Adrenal gland (tissue), 12 donors: Measurements from ENCODE around the gene ADAMTSL5. TPM values are rescaled to one million over a fixed set of nuclear protein-coding genes. Genes with fewer than 3 reads are reported as not detected.

Experiments
- DNase-seq, 7 donors: peaks; one replicate each; pipeline ENCODE4 v3.0.0-alpha.2; 2019 to 2020
- H3K27ac ChIP-seq, 5 donors: fragments of 200-600 bp; sonication (generic) in 4 of 5; 1 replicate in 3 of 5; 2 replicates in 2 of 5; pipeline versions ENCODE4 v1.5.1 to v1.8.0; 2016 to 2020; ENCODE audit warnings: mild to moderate bottlenecking in 1 of 5
- H3K27me3 ChIP-seq: fragments of 200-600 bp; 2 replicates; pipeline ENCODE4 v1.8.0; 2021
- H3K36me3 ChIP-seq, 2 donors: fragments of 200-600 bp; replicated peaks in 1 of 2; 1 replicate in 1 of 2; 2 replicates in 1 of 2; pipeline versions ENCODE4 v1.5.1 to v1.8.0; 2018 to 2022
- H3K4me1 ChIP-seq, 2 donors: fragments of 200-600 bp; replicated peaks in 1 of 2; 1 replicate in 1 of 2; 2 replicates in 1 of 2; pipeline versions ENCODE4 v1.5.1 to v1.8.0; 2018 to 2021
- H3K4me3 ChIP-seq, 4 donors: fragments of 200-600 bp; sonication (generic) in 3 of 4; one replicate each; pipeline ENCODE4 v1.5.1; 2016 to 2018
- H3K9me3 ChIP-seq, 3 donors: fragments of 200-600 bp; sonication (generic) in 1 of 3; replicated peaks in 1 of 3; 1 replicate in 2 of 3; 2 replicates in 1 of 3; pipeline versions ENCODE4 v1.5.1 to v1.8.0; 2016 to 2021
- POLR2A ChIP-seq, 2 donors: fragments of 450-650 bp; IDR thresholded peaks; one replicate each; pipeline ENCODE4 v1.6.1; 2017; ENCODE audit warnings: antibody characterized with exemption in 2 of 2, mild to moderate bottlenecking in 2 of 2, moderate library complexity in 1 of 2
- WGBS, 4 donors: extraction: QIAGEN DNeasy Blood & Tissue Kit in 2 of 4; methylation state at CpG; one replicate each; pipeline versions ENCODE4 v1.1.5 to v1.1.7; 2013 to 2017; 5-methylcytosine and 5-hydroxymethylcytosine counted together
- intact Hi-C, 2 donors: fragments of 100-400 bp; cut with DNase I; formaldehyde crosslinking; loops; one replicate each; pipeline versions ENCODE4 v1.14.1 to v1.15.0; 2022 to 2023
- polyA plus RNA-seq, 3 donors: library from polyadenylated mRNA; stranded (reverse); fragments of 200-250 nt in 2 of 3; fragments of 350-450 nt in 1 of 3; fragmentation: Illumina TruSeq in 1 of 3; extraction: RNeasy Lipid Tissue Mini Kit (QIAGEN cat#74804) in 1 of 3; gene quantifications; one replicate each; pipeline ENCODE4 v1.2.3, GENCODE V29; 2013 to 2014
- total RNA-seq, 9 donors: library from RNA; depleted of rRNA in 4 of 9; stranded (reverse); fragments of >200 nt in 4 of 9; fragments of 120-200 nt in 1 of 9; fragmentation: NEBNext Ultra II Directional in 1 of 9; extraction: Animal tissue kit (Norgen Biotek cat#: 25700) in 1 of 9; gene quantifications; one replicate each; pipeline versions ENCODE4 v1.1.0 to v1.2.4, GENCODE V29; 2013 to 2023
- TF ChIP-seq, protein P1 (sequence below), 6 experiments: fragments of 450-650 bp in 4 of 6; fragments of 200-600 bp in 2 of 6; sonication (generic) in 1 of 6; IDR thresholded peaks; 1 replicate in 5 of 6; 2 replicates in 1 of 6; pipeline versions ENCODE4 v1.5.1 to v1.8.0; 2016 to 2021; ENCODE audit warnings: antibody characterized with exemption in 6 of 6, mild to moderate bottlenecking in 2 of 6, moderate library complexity in 1 of 6
- donor health status: healthy with polysubstance abuse.
- donor health status: Bipolar disorder and iron deficiency.
- donor health status: DM: yes; HTN: yes; CAD: no.
- donor health status: DM: no; HTN: no; CAD: no.
- donor health status: DM: no; HTN: no; CAD: no.
- donor health status: DM: yes; HTN: yes; CAD: no.

Gene ADAMTSL5
- total and polyA plus RNA-seq, 12 donors, result 0.61 to 8.8 (median 1.8) TPM

DNA sequence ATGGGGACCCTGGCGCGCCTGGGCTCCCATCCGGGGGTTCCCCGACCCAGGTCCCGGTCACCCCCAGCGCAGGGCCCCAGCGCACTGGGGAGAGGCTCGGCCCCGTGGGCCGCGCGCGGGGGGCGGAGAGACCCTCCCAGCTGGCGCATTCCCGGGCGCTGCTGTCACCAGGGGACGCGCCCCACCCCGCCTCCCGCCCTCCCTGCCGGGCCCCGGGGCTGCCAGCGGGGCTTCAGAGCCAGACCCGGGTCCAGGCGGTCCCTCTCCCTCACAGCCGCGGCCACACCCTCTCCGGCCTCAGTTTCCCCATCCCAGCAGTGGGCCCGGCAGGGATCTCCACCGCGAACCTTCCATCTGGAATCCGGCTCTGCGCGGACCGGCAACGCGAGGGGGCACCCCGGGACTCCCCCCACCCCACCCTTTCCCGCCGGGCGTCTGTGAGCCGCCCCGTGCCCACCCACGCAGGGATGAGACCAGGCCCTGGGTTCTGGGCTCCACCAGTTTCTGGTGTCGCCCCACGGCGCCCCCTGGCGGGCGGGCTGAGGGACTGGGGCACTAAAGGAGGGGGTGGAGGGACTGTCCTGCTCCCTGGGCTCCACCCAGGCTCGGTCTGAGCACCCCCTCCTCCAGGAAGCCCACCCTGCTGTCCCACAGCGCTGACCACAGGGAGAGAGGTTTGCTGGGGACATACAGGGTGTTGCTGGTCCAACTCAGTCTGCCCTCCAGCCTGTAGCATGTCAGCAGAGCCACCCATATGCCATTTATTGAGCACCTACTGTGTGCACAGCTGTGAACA lies 878 bp upstream of the ADAMTSL5 start:
- Histone ChIP-seq H3K27me3 (peaks cover 22% of the 10 kb centered on the region), H3K36me3 (no peaks in the 10 kb centered on the region), H3K4me3 (peak overlapping the region in 1 of 4 donors; percentile 57), H3K4me1 (peaks cover 4 to 7% of the 10 kb centered on the region in 2 donors), H3K9me3 (no peaks in the 10 kb centered on the region), H3K27ac (peak overlapping the region in 1 of 5 donors; percentile 30)
- TF ChIP-seq, protein P1, sequence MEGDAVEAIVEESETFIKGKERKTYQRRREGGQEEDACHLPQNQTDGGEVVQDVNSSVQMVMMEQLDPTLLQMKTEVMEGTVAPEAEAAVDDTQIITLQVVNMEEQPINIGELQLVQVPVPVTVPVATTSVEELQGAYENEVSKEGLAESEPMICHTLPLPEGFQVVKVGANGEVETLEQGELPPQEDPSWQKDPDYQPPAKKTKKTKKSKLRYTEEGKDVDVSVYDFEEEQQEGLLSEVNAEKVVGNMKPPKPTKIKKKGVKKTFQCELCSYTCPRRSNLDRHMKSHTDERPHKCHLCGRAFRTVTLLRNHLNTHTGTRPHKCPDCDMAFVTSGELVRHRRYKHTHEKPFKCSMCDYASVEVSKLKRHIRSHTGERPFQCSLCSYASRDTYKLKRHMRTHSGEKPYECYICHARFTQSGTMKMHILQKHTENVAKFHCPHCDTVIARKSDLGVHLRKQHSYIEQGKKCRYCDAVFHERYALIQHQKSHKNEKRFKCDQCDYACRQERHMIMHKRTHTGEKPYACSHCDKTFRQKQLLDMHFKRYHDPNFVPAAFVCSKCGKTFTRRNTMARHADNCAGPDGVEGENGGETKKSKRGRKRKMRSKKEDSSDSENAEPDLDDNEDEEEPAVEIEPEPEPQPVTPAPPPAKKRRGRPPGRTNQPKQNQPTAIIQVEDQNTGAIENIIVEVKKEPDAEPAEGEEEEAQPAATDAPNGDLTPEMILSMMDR (IDR thresholded peaks at IDR 0.05), result peak; percentile 27 to 55 (median 46)
- TF ChIP-seq POLR2A (IDR thresholded peaks at IDR 0.05), result no peak
- peak in 2 of 7 donors; percentile 35 to 36 for DNase-seq
- WGBS, 4 donors, result 2 to 10% (median 7%) methylated on average over 4 to 52 of the region's 52 CpGs
- intact Hi-C loops, result loop anchor here in 1 of 2 donors (10.0 kb wide), 1 partner anchor 229 kb away; the partner anchor contains the start of gene EFNA2

DNA sequence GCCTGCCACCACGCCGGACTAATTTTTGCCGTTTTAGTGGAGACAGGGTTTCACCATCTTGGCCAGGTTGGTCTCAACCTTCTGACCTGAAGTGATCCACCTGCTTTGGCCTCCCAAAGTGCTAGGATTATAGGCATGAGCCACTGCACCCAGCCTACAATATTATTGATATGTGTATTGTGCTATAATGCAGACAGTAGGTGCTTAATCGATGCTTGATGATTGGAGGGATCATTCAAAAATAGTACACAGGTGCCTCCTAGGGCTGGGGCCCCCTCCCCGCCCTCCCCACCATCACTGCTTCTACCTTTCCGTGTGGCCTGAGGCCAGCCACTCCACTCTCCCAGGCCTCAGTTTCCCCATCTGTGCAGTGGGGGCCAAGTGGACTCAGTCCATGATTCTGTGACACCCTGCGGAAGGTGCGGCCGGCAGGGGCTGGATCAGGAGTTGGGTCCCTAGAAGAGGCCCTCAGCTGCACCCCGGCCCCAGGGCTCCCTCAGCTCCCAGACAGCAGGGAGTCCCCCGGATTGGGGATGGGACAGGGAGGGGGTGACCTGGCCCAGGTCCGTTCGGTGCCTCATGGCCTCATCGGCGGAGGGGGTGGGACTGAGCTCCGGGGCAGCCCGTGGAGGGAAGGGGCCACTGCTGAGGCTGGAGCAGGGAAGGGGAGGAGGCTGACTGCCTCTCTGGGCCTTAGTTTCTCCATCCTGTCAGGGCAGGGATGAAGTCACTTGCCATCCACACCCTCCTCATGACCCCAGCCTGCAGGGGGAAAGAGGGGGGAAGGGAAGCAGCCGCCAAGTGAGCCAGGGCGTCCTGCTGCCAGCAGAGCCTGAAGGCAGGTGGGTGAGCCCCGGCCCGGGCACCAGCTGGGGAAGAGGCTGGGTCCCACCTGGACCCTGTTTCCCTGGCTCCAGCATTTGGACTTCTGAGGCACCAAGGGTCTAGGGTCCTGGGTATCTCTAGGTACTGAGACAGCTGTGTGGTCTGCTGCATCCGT lies 1.2 kb downstream of the ADAMTSL5 start:
- H3K27me3 ChIP-seq, result peaks cover 22% of the 10 kb centered on the region
- no peak overlapping the region for H3K4me3 ChIP-seq
- no peaks in the 10 kb centered on the region for H3K9me3 ChIP-seq
- H3K36me3 ChIP-seq, result no peaks in the 10 kb centered on the region
- no peak for TF ChIP-seq POLR2A (IDR thresholded peaks at IDR 0.05)
- TF ChIP-seq, protein P1 (IDR thresholded peaks at IDR 0.05), result no peak
- no peak overlapping the region for H3K27ac ChIP-seq
- DNase-seq, result no peak
- intact Hi-C loops, result loop anchor here in 1 of 2 donors (10.0 kb wide), 1 partner anchor 227 kb away; the partner anchor contains the start of gene EFNA2
- H3K4me1 ChIP-seq, result peaks cover 7 to 8% of the 10 kb centered on the region in 2 donors
- WGBS, 4 donors, result 42 to 83% (median 54%) methylated on average over 6 to 22 of the region's 22 CpGs

DNA sequence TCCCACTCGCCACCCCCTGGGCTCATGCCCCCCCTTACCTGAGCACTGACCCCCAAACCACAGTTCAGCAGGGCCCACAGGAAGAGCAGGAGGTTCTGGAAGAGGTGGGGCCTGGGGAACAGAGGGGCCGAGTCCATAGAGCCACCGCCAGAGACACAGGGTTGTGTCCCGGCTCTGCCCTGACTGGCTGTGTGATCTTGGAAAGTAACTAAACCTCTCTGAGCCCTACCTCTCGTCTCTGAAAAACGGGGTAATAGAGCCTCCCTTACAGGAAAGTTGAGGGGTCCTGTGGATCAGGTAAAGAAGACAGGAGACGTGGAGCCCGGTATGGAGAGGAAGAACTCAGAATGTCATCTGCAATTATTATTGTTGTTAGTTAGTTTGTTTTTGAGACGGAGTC lies 2.0 kb downstream of the ADAMTSL5 start:
- intact Hi-C loops, result loop anchor here in 1 of 2 donors (10.0 kb wide), 1 partner anchor 226 kb away; the partner anchor contains the start of gene EFNA2
- WGBS, 4 donors, result 39 to 52% (median 51%) methylated on average over 5 to 9 of the region's 9 CpGs
- Histone ChIP-seq H3K36me3 (no peaks in the 10 kb centered on the region), H3K27me3 (peaks cover 22% of the 10 kb centered on the region), H3K4me3 (no peak overlapping the region), H3K27ac (peak overlapping the region in 1 of 5 donors; percentile 61), H3K4me1 (peaks cover 7 to 8% of the 10 kb centered on the region in 2 donors), H3K9me3 (no peaks in the 10 kb centered on the region)
- TF ChIP-seq, protein P1 (IDR thresholded peaks at IDR 0.05), result no peak
- TF ChIP-seq POLR2A (IDR thresholded peaks at IDR 0.05), result no peak
- DNase-seq, result no peak
